PFSK-1 (cell line): ENCODE measurements around the gene CHST15.

Experiments
- FOXP2 ChIP-seq: optimal IDR thresholded peaks from 2 replicates; pipeline ENCODE3; 2011; ENCODE audit warnings: borderline replicate concordance, control low read depth, inconsistent platforms; ENCODE audit not compliant: insufficient read depth; ENCODE audit errors: extremely low read length, extremely low read depth
- POLR2AphosphoS5 ChIP-seq: IDR thresholded peaks from 2 replicates; pipeline ENCODE4 v1.6.1; 2012; ENCODE audit warnings: low read depth, mild to moderate bottlenecking, control low read depth, low read length, moderate library complexity
- SIN3A ChIP-seq: IDR thresholded peaks from 2 replicates; pipeline ENCODE4 v1.6.1; 2012; ENCODE audit warnings: mild to moderate bottlenecking, low read length, moderate library complexity, borderline replicate concordance; ENCODE audit not compliant: insufficient read depth
- TAF1 ChIP-seq: IDR thresholded peaks from 2 replicates; pipeline ENCODE4 v1.6.1; 2012; ENCODE audit warnings: low read length, control low read depth, borderline replicate concordance; ENCODE audit not compliant: insufficient read depth
- TF ChIP-seq, protein P1 (sequence below), 2 experiments: IDR thresholded peaks; 2 replicates each; pipeline versions ENCODE4 v1.6.1 to v1.8.0; 2011 to 2012; ENCODE audit warnings: low read depth in 2 of 2, low read length in 2 of 2, control low read depth in 1 of 2, inconsistent platforms in 1 of 2, mild to moderate bottlenecking in 1 of 2, moderate library complexity in 1 of 2; ENCODE audit not compliant: insufficient read depth in 1 of 2

CHST15 gene

DNA sequence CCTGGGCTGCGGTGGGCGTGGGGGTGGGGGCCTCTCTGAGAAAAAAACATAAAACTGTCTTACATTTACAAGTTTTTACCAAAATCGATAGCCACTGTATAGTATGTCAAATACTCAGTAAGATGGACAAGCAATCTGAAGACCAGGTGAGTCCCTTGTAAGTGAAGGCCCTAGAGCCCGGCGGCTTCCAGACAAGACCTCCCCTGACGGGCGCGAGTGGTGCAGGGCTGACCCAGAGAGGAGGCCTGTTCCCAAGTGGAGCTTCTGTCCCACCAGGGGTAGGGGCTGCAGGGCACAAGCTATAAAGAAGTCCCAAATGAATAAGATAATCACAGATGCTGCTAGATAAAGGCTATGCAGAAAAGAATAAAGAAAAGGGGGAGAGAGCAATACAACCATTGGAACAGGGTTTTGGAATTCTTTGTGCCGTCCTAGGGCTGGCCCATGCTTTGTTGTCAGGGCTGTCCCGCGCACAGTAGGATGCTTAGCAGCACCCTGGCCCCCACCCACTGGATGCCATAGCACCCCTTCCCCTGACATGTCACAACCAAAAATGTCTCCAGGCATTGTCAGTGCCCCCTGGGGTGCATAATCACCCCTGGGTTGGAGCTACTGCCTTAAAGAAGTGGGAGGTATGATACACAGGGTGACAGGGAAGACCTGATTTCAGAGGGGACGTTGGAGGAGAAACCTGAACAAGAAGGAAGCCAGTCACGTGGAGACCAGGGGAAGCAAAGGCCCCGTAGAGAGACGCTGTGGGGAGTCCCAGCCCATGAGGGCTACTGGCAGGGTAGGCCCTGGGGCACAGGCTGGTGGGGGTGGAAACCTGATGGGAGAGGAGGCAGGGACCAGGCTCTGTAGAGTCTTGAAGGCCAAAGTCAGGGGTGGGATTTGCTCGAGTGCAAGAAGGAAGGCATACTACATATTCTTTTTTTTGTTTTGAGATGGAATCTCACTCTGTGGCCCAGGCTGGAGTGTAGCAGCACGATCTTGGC is 43.1 kb downstream of the CHST15 start:
- TF ChIP-seq FOXP2: no peak
- TF ChIP-seq SIN3A: no peak
- TF ChIP-seq TAF1: no peak
- TF ChIP-seq, protein P1, sequence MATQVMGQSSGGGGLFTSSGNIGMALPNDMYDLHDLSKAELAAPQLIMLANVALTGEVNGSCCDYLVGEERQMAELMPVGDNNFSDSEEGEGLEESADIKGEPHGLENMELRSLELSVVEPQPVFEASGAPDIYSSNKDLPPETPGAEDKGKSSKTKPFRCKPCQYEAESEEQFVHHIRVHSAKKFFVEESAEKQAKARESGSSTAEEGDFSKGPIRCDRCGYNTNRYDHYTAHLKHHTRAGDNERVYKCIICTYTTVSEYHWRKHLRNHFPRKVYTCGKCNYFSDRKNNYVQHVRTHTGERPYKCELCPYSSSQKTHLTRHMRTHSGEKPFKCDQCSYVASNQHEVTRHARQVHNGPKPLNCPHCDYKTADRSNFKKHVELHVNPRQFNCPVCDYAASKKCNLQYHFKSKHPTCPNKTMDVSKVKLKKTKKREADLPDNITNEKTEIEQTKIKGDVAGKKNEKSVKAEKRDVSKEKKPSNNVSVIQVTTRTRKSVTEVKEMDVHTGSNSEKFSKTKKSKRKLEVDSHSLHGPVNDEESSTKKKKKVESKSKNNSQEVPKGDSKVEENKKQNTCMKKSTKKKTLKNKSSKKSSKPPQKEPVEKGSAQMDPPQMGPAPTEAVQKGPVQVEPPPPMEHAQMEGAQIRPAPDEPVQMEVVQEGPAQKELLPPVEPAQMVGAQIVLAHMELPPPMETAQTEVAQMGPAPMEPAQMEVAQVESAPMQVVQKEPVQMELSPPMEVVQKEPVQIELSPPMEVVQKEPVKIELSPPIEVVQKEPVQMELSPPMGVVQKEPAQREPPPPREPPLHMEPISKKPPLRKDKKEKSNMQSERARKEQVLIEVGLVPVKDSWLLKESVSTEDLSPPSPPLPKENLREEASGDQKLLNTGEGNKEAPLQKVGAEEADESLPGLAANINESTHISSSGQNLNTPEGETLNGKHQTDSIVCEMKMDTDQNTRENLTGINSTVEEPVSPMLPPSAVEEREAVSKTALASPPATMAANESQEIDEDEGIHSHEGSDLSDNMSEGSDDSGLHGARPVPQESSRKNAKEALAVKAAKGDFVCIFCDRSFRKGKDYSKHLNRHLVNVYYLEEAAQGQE (IDR thresholded peaks at IDR 0.05; ENCODE audit: insufficient read depth in 1 of 2, low read depth in 2 of 2, low read length in 2 of 2): no peak
- TF ChIP-seq POLR2AphosphoS5: no peak

DNA sequence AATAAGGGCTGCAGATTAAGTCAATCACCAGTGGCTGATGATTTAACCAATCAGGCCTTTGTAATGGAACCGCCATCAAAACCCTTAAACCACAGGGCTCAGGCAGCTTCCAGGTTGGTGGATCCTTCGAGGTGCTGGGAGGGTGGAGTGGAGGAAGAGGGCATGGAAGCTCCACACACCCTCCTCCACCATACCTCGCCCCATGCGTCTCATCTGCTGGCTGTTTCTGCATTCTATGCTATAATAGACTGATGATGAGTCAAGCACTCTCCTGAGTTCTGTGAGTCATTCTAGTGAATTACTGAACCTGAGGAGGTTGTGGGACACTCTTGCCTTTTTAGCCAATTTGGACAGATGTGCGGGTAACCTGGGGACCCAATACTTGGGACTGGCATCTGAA is 43.9 kb downstream of the CHST15 start:
- TF ChIP-seq TAF1 (no peak), POLR2AphosphoS5 (no peak), SIN3A (no peak), FOXP2 (no peak)
- TF ChIP-seq, protein P1 (IDR thresholded peaks at IDR 0.05; ENCODE audit: insufficient read depth in 1 of 2, low read depth in 2 of 2, low read length in 2 of 2): no peak

DNA sequence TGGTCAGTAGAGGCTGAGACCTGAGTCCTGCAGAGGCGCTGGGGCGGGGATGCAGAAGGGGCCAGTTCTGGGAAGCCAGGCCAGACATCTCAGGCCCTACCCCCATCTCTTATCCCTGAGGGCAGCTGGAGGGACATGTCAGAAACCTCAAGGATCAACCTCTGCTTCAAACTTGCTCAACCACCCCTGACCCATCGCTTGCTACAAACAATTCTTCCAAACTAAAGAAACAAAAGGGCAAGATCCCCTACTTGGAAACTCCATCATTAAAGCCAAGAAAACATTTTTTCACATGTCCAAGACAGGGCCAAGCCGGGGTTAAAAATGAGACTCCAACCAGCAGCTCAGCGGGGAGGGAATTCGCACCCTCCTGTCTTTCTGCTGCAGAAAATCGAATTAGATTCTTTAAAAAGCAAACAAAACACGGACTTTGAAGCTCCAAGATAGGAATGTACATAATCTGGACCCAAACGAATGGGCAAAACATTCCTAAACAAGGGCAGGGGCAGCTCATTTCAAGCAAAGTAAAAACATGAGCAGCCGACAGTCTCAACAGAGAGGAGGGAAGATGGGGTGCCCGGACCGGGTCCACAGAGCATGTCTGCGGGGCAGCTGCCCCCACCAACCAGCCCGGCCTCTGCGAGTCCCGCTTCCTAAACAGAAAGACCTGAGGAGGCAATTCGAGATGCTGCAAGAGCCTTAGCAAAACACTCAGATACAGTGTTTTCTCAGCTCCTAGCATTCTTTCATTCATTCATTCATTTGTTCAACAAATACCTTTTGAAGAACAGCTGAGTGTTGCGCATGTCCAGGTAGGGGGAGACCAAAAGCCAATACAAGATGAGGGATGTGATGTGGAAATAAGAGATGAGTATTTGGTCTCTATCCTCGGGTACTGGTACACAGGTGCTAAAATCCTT is 44.8 kb downstream of the CHST15 start:
- TF ChIP-seq SIN3A (no peak), POLR2AphosphoS5 (no peak), TAF1 (no peak), FOXP2 (no peak)
- TF ChIP-seq, protein P1 (IDR thresholded peaks at IDR 0.05; ENCODE audit: insufficient read depth in 1 of 2, low read depth in 2 of 2, low read length in 2 of 2): no peak

DNA sequence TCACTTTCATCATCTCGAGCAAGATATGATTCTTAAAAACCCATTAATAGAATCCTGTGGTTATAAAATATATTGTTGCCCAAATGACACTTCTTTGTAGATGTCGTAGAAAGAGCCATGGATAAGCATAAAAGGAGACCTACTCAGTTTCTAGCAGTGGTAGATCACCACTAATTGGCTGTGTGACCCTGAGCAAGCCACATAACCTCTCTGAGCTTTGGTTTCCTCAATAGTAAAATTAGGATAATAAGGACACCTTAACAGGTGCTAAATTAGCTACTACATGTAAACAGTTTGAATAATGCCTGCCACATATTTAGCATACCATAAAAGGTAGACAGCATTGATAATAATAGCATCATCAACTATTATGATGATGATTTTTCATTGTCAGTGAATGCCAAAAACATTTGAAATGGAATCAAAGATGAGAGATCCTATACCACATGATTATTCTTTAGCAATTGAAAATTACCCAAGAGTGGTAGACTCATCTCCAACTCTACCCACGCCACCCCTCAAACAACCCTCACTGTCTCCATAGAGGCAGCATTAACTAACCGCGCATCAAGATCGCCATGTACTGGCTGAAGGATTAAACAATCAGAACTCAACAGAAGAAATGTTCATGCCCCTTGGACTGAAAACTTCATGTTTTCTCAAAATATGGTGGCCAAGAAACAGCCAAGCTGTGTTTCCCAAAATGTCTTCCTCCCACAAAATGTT is 45.8 kb downstream of the CHST15 start:
- TF ChIP-seq SIN3A: no peak
- TF ChIP-seq, protein P1 (IDR thresholded peaks at IDR 0.05; ENCODE audit: insufficient read depth in 1 of 2, low read depth in 2 of 2, low read length in 2 of 2): no peak
- TF ChIP-seq POLR2AphosphoS5: no peak
- TF ChIP-seq FOXP2: no peak
- TF ChIP-seq TAF1: no peak
